SK-N-SH (cell line): ENCODE measurements around the gene SMIM20. TPM values are rescaled to one million over a fixed set of nuclear protein-coding genes. Genes with fewer than 3 reads are reported as not detected.

ENCODE experiments used
- CTCF ChIA-PET: fragments of 300-600, 350-600 bp; formaldehyde crosslinking; extraction: SDS; loops from one replicate; lab custom pipeline; 2021; lab: Yijun Ruan, JAX
- POLR2A ChIA-PET: fragments of 350-600 bp; sonication (Branson Sonifier 250); formaldehyde crosslinking; extraction: SDS; loops from one replicate; lab custom pipeline; 2020; ENCODE audit warnings: antibody characterized with exemption, inconsistent platforms; lab: Yijun Ruan, JAX
- DNase-seq: peaks from one replicate; pipeline ENCODE4 v3.0.0; 2012
- H2AFZ ChIP-seq: fragments of 200-600 bp; sonication (generic); 2 replicates; pipeline ENCODE4 v1.8.1; 2016; ENCODE audit warnings: antibody characterized with exemption, mild to moderate bottlenecking, low read depth
- H3F3A ChIP-seq: fragments of 200-600 bp; sonication (generic); replicated peaks from 2 replicates; pipeline ENCODE3; 2016; ENCODE audit warnings: antibody characterized with exemption, mild to moderate bottlenecking; ENCODE audit not compliant: insufficient read depth
- H3K27ac ChIP-seq, 2 experiments: fragments of 200-500 bp in 1 of 2; fragments of 200-600 bp in 1 of 2; sonication (Bioruptor generic) in 1 of 2; sonication (generic), shearing (Covaris generic) in 1 of 2; 2 replicates each; pipeline versions ENCODE4 v1.5.1 to v1.6.1; 2014 to 2016; ENCODE audit warnings: low read depth in 2 of 2, inconsistent platforms in 1 of 2, low read length in 1 of 2, mild to moderate bottlenecking in 1 of 2, mixed read lengths in 1 of 2
- H3K27me3 ChIP-seq: fragments of 200-600 bp; sonication (generic), shearing (Covaris generic); 2 replicates; pipeline ENCODE4 v1.6.1; 2016; ENCODE audit warnings: mixed run types; ENCODE audit not compliant: insufficient read depth
- H3K36me3 ChIP-seq, 2 experiments: fragments of 200-500 bp in 1 of 2; fragments of 200-600 bp in 1 of 2; sonication (Bioruptor generic) in 1 of 2; sonication (generic) in 1 of 2; replicated peaks in 1 of 2; 2 replicates each; pipeline versions ENCODE3 to v1.5.1; 2014 to 2016; ENCODE audit warnings: low read length in 1 of 2, mild to moderate bottlenecking in 1 of 2; ENCODE audit not compliant: insufficient read depth in 2 of 2, control insufficient read depth in 1 of 2
- H3K4me1 ChIP-seq, 2 experiments: fragments of 200-500 bp in 1 of 2; fragments of 200-600 bp in 1 of 2; sonication (Bioruptor generic) in 1 of 2; sonication (generic), shearing (Covaris generic) in 1 of 2; 2 replicates each; pipeline versions ENCODE4 v1.5.1 to v1.6.1; 2014 to 2016; ENCODE audit warnings: low read depth in 1 of 2, low read length in 1 of 2, mixed run types in 1 of 2; ENCODE audit not compliant: insufficient read depth in 2 of 2, control insufficient read depth in 1 of 2
- H3K4me2 ChIP-seq: fragments of 200-600 bp; sonication (generic), shearing (Covaris generic); 2 replicates; pipeline ENCODE4 v1.6.1; 2017; ENCODE audit warnings: mixed run types
- H3K4me3 ChIP-seq, 2 experiments: fragments of 200-500 bp in 1 of 2; fragments of 200-600 bp in 1 of 2; sonication (Bioruptor generic) in 1 of 2; sonication (generic), shearing (Covaris generic) in 1 of 2; 2 replicates each; pipeline versions ENCODE4 v1.5.1 to v1.8.1; 2014 to 2016; ENCODE audit warnings: low read depth in 2 of 2, inconsistent platforms in 1 of 2, low read length in 1 of 2, mild to moderate bottlenecking in 1 of 2, mixed read lengths in 1 of 2, moderate library complexity in 1 of 2
- H3K79me2 ChIP-seq: fragments of 200-600 bp; sonication (generic); 2 replicates; pipeline ENCODE4 v1.8.1; 2017; ENCODE audit warnings: mild to moderate bottlenecking; ENCODE audit not compliant: insufficient read depth
- H3K9ac ChIP-seq: fragments of 200-600 bp; sonication (generic); 2 replicates; pipeline ENCODE4 v1.6.1; 2017; ENCODE audit warnings: mixed run types
- H3K9me2 ChIP-seq: fragments of 200-600 bp; sonication (generic); 2 replicates; pipeline ENCODE4 v1.6.1; 2017; ENCODE audit warnings: mixed run types
- H3K9me3 ChIP-seq: fragments of 200-600 bp; sonication (generic); 2 replicates; pipeline ENCODE4 v1.6.1; 2017; ENCODE audit warnings: mixed run types, mild to moderate bottlenecking, moderate library complexity
- H4K20me1 ChIP-seq: fragments of 200-600 bp; sonication (generic); 2 replicates; pipeline ENCODE4 v1.6.1; 2017; ENCODE audit warnings: mild to moderate bottlenecking, mixed run types; ENCODE audit not compliant: insufficient read depth
- FOSL2 ChIP-seq: IDR thresholded peaks from 2 replicates; pipeline ENCODE4 v1.4.0; 2012; ENCODE audit warnings: low read depth, mild to moderate bottlenecking, moderate library complexity, borderline replicate concordance
- GATA2 ChIP-seq: sonication (generic); formaldehyde crosslinking; IDR thresholded peaks from 2 replicates; pipeline ENCODE4 v1.5.0; 2020; ENCODE audit warnings: mild to moderate bottlenecking, missing genetic modification reagents
- MEF2A ChIP-seq: IDR thresholded peaks from 2 replicates; pipeline ENCODE4 v1.4.0; 2012; ENCODE audit warnings: low read depth, borderline replicate concordance
- NFIC ChIP-seq: IDR thresholded peaks from 2 replicates; pipeline ENCODE4 v1.4.0; 2012; ENCODE audit warnings: borderline replicate concordance
- NRF1 ChIP-seq: IDR thresholded peaks from 2 replicates; pipeline ENCODE4 v1.6.1; 2012; ENCODE audit warnings: low read depth, mild to moderate bottlenecking, low read length
- PBX3 ChIP-seq: IDR thresholded peaks from 2 replicates; pipeline ENCODE4; 2012
- POLR2AphosphoS5 ChIP-seq: IDR thresholded peaks from 2 replicates; pipeline ENCODE4 v1.6.1; 2012; ENCODE audit warnings: low read depth, low read length
- RAD21 ChIP-seq: IDR thresholded peaks from 2 replicates; pipeline ENCODE4 v1.6.1; 2012; ENCODE audit warnings: mild to moderate bottlenecking, low read length
- RCOR1 ChIP-seq: fragments of 150-350 bp; IDR thresholded peaks from 2 replicates; pipeline ENCODE4 v1.6.1; 2017; ENCODE audit warnings: antibody characterized with exemption, low read length
- SIN3A ChIP-seq: IDR thresholded peaks from 2 replicates; pipeline ENCODE4 v1.6.1; 2012; ENCODE audit warnings: low read depth, mild to moderate bottlenecking, low read length, moderate library complexity, borderline replicate concordance
- USF1 ChIP-seq: IDR thresholded peaks from 2 replicates; pipeline ENCODE4 v1.4.0; 2012; ENCODE audit warnings: low read depth, borderline replicate concordance
- USF2 ChIP-seq: fragments of 150-350 bp; IDR thresholded peaks from 2 replicates; pipeline ENCODE4 v1.6.1; 2017; ENCODE audit warnings: antibody characterized with exemption, low read length, low read depth, borderline replicate concordance
- ZBTB33 ChIP-seq: IDR thresholded peaks from 2 replicates; pipeline ENCODE4 v1.4.0; 2012; ENCODE audit warnings: low read depth, borderline replicate concordance
- WGBS: methylation state at CpG from one replicate; pipeline ENCODE4 v1.1.6; 2017; ENCODE audit warnings: low lambda C conversion rate; 5-methylcytosine and 5-hydroxymethylcytosine counted together
- polyA plus RNA-seq, 3 experiments: library from polyadenylated mRNA; depleted of rRNA; stranded (reverse); fragments of >200 nt; gene quantifications; 2 replicates each; pipeline ENCODE4 v1.2.3, GENCODE V29; 2012

Gene SMIM20
- polyA plus RNA-seq, 1 of the 3 experiments (the other 2 are of a cell fraction) = 39.4 TPM

- TF ChIP-seq SIN3A = no peak
- no peak for TF ChIP-seq RCOR1
- no peak for TF ChIP-seq MEF2A
- no peak for TF ChIP-seq FOSL2
- no peak for TF ChIP-seq NFIC
- peak; percentile 42; the same call in 1 of the 2 replicates for TF ChIP-seq GATA2 (CRISPR knock-in tag)
- TF ChIP-seq, all 33 proteins: peak for 1
- Histone ChIP-seq H3K4me2 (no peak overlapping the region), H3F3A (no peaks in the 10 kb centered on the region), H3K36me3 (no peaks in the 10 kb centered on the region), H3K9ac (no peak overlapping the region), H3K27me3 (no peaks in the 10 kb centered on the region), H3K9me3 (no peaks in the 10 kb centered on the region), H3K27ac (peak overlapping the region in 1 of 2 experiments; percentile 29; a peak in 1 of 4 replicates), H2AFZ (0 out of 2 replicates have a peak overlapping the region, but pooled peaks have one; percentile 7), H3K9me2 (no peaks in the 10 kb centered on the region), H3K4me1 (peaks cover 0 to 5% of the 10 kb centered on the region in 2 experiments; a peak in 2 of 4 replicates), H3K79me2 (no peaks in the 10 kb centered on the region), H3K4me3 (no peak overlapping the region), H4K20me1 (no peaks in the 10 kb centered on the region)
- DNase-seq = no peak
- 9% methylated on average over 1 of the region's 1 CpG for WGBS
- CTCF ChIA-PET = interaction anchor here (1.8 to 2.5 kb wide), 2 partner anchors 12 to 13 kb away, joined by 5 to 10 read pairs; no protein-coding TSS in a partner anchor
- POLR2A ChIA-PET = no interaction called here
Observed at GRCh38 chr4:25937801-25938200, 23.8 kb downstream of the SMIM20 start.

- CTCF ChIA-PET = interaction anchor here (0.9 to 2.5 kb wide), 3 partner anchors 12 to 25 kb away, joined by 3 to 10 read pairs (median 5); no protein-coding TSS in a partner anchor
- Histone ChIP-seq H3K9me2 (no peaks in the 10 kb centered on the region), H3K4me3 (no peak overlapping the region), H3K9me3 (no peaks in the 10 kb centered on the region), H3K27me3 (no peaks in the 10 kb centered on the region), H4K20me1 (no peaks in the 10 kb centered on the region), H3K9ac (no peak overlapping the region), H3K27ac (no peak overlapping the region), H2AFZ (no peak overlapping the region), H3F3A (no peaks in the 10 kb centered on the region), H3K4me1 (peaks cover 0 to 5% of the 10 kb centered on the region in 2 experiments; a peak in 2 of 4 replicates), H3K4me2 (no peak overlapping the region), H3K36me3 (no peaks in the 10 kb centered on the region), H3K79me2 (no peaks in the 10 kb centered on the region)
- POLR2A ChIA-PET = no interaction called here
- no peak for DNase-seq
- WGBS = 56% methylated on average over 6 of the region's 6 CpGs
- TF ChIP-seq ZBTB33 (no peak), POLR2AphosphoS5 (no peak)
Observed at GRCh38 chr4:25938366-25938765, 24.3 kb downstream of the SMIM20 start.

- H3K27ac ChIP-seq = no peak overlapping the region
- peaks cover 0 to 5% of the 10 kb centered on the region in 2 experiments; a peak in 2 of 4 replicates for H3K4me1 ChIP-seq
- no peak for DNase-seq
- POLR2A ChIA-PET = no interaction called here
- no peaks in the 10 kb centered on the region for H3F3A ChIP-seq
- no peak overlapping the region for H3K4me2 ChIP-seq
- H3K4me3 ChIP-seq = no peak overlapping the region
- WGBS = 24% methylated on average over 3 of the region's 3 CpGs
- no peaks in the 10 kb centered on the region for H3K79me2 ChIP-seq
- TF ChIP-seq PBX3 (no peak), GATA2 (CRISPR knock-in tag) (no peak), RCOR1 (no peak), USF2 (no peak), SIN3A (no peak), MEF2A (no peak), USF1 (no peak), RAD21 (no peak), FOSL2 (no peak), NRF1 (no peak)
- H2AFZ ChIP-seq = no peak overlapping the region
- H3K9me3 ChIP-seq = no peaks in the 10 kb centered on the region
- H3K36me3 ChIP-seq = no peaks in the 10 kb centered on the region
- no peaks in the 10 kb centered on the region for H3K9me2 ChIP-seq
- H4K20me1 ChIP-seq = no peaks in the 10 kb centered on the region
- no peak overlapping the region for H3K9ac ChIP-seq
- CTCF ChIA-PET = interaction anchor here (0.9 to 2.5 kb wide), 3 partner anchors 12 to 26 kb away, joined by 3 to 10 read pairs (median 5); no protein-coding TSS in a partner anchor
- H3K27me3 ChIP-seq = no peaks in the 10 kb centered on the region
Observed at GRCh38 chr4:25938787-25939186, 24.8 kb downstream of the SMIM20 start.
